ENCODE data around the gene SLITRK6.

DNA sequence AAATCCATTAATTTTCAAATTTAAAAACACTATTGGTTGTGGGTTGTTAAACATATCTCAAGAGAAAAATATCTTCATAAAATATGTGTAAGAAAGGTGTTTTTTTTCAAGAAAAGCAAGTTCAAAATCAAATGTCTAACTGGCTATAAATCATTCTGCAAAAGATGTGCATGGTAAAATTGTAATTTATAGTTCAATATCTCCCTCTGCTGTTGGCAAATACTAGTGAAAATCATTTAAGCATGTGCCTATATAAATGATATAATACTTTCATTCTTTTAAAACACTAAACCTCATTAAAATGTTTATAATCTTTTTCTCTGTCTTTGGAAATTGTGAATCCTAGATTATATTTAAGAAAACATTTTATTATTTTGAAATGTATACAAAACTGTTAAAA lies 17.2 kb upstream of the SLITRK6 start:
- TF ChIP-seq CTCF (IDR thresholded peaks at IDR 0.05): peak; percentile 47
- TF ChIP-seq ZFX (IDR thresholded peaks at IDR 0.05; ENCODE audit: borderline replicate concordance): no peak
